Endothelial cell of umbilical vein (primary cell): ENCODE measurements around the gene HAUS7. TPM values are rescaled to one million over a fixed set of nuclear protein-coding genes. Genes with fewer than 3 reads are reported as not detected.

Experiments
- BruUV-seq: library from RNA; stranded (reverse); fragments of 400-500 nt; replicated peaks from 2 replicates; lab custom pipeline; 2021; lab: Mats Ljungman, UMichigan
- CTCF ChIA-PET: fragments of 300-600, 350-600 bp; sonication (Branson Sonifier 250); formaldehyde crosslinking; loops from one replicate; lab custom pipeline; 2021; ENCODE audit warnings: antibody characterized with exemption, inconsistent platforms; lab: Charles Lee
- POLR2A ChIA-PET: fragments of 300-600, 350-600 bp; sonication (Branson Sonifier 250); formaldehyde crosslinking; loops from one replicate; lab custom pipeline; 2021; ENCODE audit warnings: antibody characterized with exemption, inconsistent platforms; lab: Charles Lee
- DNase-seq: peaks from one replicate; pipeline ENCODE4 v3.0.0-alpha.2; 2011; ENCODE audit warnings: low read depth, low spot score
- FAIRE-seq: peaks from 2 replicates; lab custom pipeline; 2011; peaks lifted over from hg19 to GRCh38; lab: Jason Lieb, UNC
- H2AFZ ChIP-seq: 2 replicates; pipeline ENCODE4 v1.6.0; 2012; ENCODE audit warnings: low read depth, low read length, control low read depth, inconsistent platforms
- H3K27ac ChIP-seq: 2 replicates; pipeline ENCODE4 v1.5.1; 2011; ENCODE audit warnings: low read depth, mild to moderate bottlenecking, control low read depth, low read length, moderate library complexity; ENCODE audit not compliant: insufficient read depth
- H3K27me3 ChIP-seq, 2 experiments: 2 replicates each; pipeline versions ENCODE4 v1.6.0 to v1.6.1; 2011; ENCODE audit warnings: low read length in 2 of 2, mixed read lengths in 1 of 2; ENCODE audit not compliant: control insufficient read depth in 2 of 2, insufficient read depth in 2 of 2
- H3K36me3 ChIP-seq, 2 experiments: 2 replicates in 1 of 2; 3 replicates in 1 of 2; pipeline ENCODE4 v1.5.1; 2011; ENCODE audit warnings: low read length in 2 of 2, mild to moderate bottlenecking in 1 of 2, moderate library complexity in 1 of 2; ENCODE audit not compliant: control insufficient read depth in 2 of 2, insufficient read depth in 2 of 2; ENCODE audit errors: extremely low read depth in 1 of 2
- H3K4me1 ChIP-seq: 3 replicates; pipeline ENCODE4 v1.5.1; 2011; ENCODE audit warnings: mild to moderate bottlenecking, low read length; ENCODE audit not compliant: control insufficient read depth, insufficient read depth; ENCODE audit errors: extremely low read depth
- H3K4me2 ChIP-seq: 2 replicates; pipeline ENCODE4 v1.6.1; 2011; ENCODE audit warnings: low read length, control low read depth, mixed read lengths; ENCODE audit not compliant: insufficient read depth
- H3K4me3 ChIP-seq, 3 experiments: fragments of 200-600 bp in 1 of 3; sonication (generic), shearing (Covaris generic) in 1 of 3; replicated peaks in 1 of 3; 2 replicates each; pipeline ENCODE4 v1.5.1; 2011 to 2016; ENCODE audit warnings: control low read depth in 3 of 3, low read length in 3 of 3, mild to moderate bottlenecking in 2 of 3, inconsistent platforms in 1 of 3, low read depth in 1 of 3, moderate library complexity in 1 of 3; ENCODE audit not compliant: insufficient read depth in 1 of 3
- H3K79me2 ChIP-seq: 2 replicates; pipeline ENCODE4 v1.6.0; 2012; ENCODE audit warnings: low read length, inconsistent platforms; ENCODE audit not compliant: control insufficient read depth, insufficient read depth
- H3K9ac ChIP-seq: replicated peaks from 2 replicates; pipeline ENCODE3; 2011; ENCODE audit warnings: low read length, control low read depth; ENCODE audit not compliant: insufficient read depth; ENCODE audit errors: extremely low read depth
- H3K9me1 ChIP-seq: replicated peaks from 3 replicates; pipeline ENCODE4 v1.6.0; 2011; ENCODE audit warnings: mild to moderate bottlenecking, low read length; ENCODE audit not compliant: control insufficient read depth, insufficient read depth; ENCODE audit errors: extremely low read depth
- H3K9me3 ChIP-seq: replicated peaks from 2 replicates; pipeline ENCODE4 v1.5.1; 2012; ENCODE audit warnings: low read length, inconsistent platforms; ENCODE audit not compliant: control insufficient read depth, insufficient read depth
- H4K20me1 ChIP-seq: replicated peaks from 2 replicates; pipeline ENCODE3; 2011; ENCODE audit warnings: mild to moderate bottlenecking, low read length; ENCODE audit not compliant: control insufficient read depth, insufficient read depth; ENCODE audit errors: extremely low read depth
- FOS ChIP-seq: IDR thresholded peaks from 2 replicates; pipeline ENCODE4 v1.6.1; 2011; ENCODE audit warnings: mild to moderate bottlenecking, low read length, moderate library complexity, borderline replicate concordance; ENCODE audit not compliant: insufficient read depth
- POLR2A ChIP-seq: IDR thresholded peaks from 2 replicates; pipeline ENCODE4 v1.6.1; 2012; ENCODE audit warnings: low read depth, mild to moderate bottlenecking, control low read depth, low read length
- POLR2AphosphoS5 ChIP-seq: IDR thresholded peaks from 2 replicates; pipeline ENCODE4 v1.6.1; 2012; ENCODE audit warnings: low read depth, mild to moderate bottlenecking, control low read depth, low read length, moderate library complexity; ENCODE audit not compliant: insufficient read depth
- dilution Hi-C: fragments of 300-500 bp; cut with MboI; formaldehyde crosslinking; loops from one replicate; pipeline ENCODE4 v1.15.0; 2019; ENCODE audit warnings: low sequenced_read_pairs; ENCODE audit not compliant: extremely low pct_ligation_motif_present
- intact Hi-C: fragments of 100-400 bp; cut with micrococcal nuclease; formaldehyde crosslinking; loops from one replicate; pipeline ENCODE4 v1.10.0; 2022
- polyA plus RNA-seq, 4 experiments: library from polyadenylated mRNA; depleted of rRNA in 3 of 4; stranded (reverse) in 3 of 4; unstranded in 1 of 4; fragments of >200 nt; gene quantifications; 2 replicates each; pipeline versions ENCODE4 v1.2.1 to v1.2.3, GENCODE V29; 2011 to 2012; ENCODE audit warnings: missing spikeins in 1 of 4
- total RNA-seq: library from RNA; stranded (reverse); gene quantifications from 2 replicates; pipeline ENCODE4 v1.2.3, GENCODE V29; 2021
- TF ChIP-seq, protein P1 (sequence below), 2 donors: IDR thresholded peaks; 1 replicate in 1 of 2; 2 replicates in 1 of 2; pipeline ENCODE4 v1.5.1; 2011; ENCODE audit warnings: low read length in 2 of 2, mild to moderate bottlenecking in 2 of 2, moderate library complexity in 2 of 2, control low read depth in 1 of 2, inconsistent platforms in 1 of 2, low read depth in 1 of 2; ENCODE audit not compliant: insufficient read depth in 1 of 2; ENCODE audit errors: extremely low read depth in 1 of 2

Gene HAUS7
- total and polyA plus RNA-seq, 2 donors (not counting 3 experiments of a cell fraction or from before 2014, with no cell fraction given): 31.0 to 46.4 TPM

DNA sequence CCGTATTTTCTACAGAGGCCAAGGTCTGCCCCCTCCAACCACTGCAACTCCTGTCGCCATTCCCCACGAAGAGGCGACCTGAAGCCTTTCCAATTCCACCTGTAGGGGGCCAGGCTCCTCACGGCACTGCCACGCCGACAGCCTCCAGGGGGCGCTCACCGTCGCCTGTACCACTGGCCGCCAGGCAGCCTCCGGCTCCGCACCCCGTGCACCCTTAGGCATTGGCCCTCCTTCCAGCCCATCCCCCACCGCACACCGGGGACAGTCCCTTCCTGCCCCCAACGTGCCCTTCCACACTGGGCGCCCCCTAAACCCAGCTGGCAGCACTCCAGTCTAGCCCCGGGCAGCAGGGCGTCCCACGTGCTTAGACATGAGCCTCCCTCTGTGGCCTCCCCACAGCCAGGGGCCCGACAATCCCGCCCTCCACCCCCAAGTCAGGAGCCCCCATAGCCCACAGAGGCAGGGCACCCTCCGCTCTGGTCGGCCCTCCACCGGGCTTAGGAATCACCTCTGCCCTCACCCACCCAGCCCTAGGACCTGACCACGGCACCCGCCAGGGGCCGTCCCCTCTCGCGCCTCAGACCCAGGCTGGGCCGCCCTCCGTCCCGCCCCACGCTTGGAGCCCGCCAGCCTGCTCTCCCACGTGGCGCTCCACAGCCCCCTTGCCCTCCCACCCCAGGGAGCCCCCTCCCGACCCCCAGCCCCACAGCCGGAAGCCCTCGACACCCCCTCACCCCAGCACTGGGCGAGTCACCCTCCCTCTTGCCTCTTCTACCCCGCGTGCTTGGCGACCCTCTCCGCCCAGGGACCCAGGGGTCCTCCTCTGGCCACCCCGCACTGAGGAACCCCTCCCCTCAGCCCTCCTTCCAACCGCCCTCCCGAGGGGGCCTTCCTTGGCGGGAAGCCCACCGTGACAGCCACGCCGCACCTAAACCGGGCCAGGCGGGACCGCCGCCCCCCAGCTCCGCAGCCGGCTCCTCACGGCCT, 69.9 kb downstream of the HAUS7 start:
- no peaks in the 10 kb centered on the region for H3K9me1 ChIP-seq
- no peak overlapping the region for H3K4me3 ChIP-seq
- no peaks in the 10 kb centered on the region for H3K27me3 ChIP-seq
- TF ChIP-seq POLR2A: no peak
- TF ChIP-seq, protein P1, sequence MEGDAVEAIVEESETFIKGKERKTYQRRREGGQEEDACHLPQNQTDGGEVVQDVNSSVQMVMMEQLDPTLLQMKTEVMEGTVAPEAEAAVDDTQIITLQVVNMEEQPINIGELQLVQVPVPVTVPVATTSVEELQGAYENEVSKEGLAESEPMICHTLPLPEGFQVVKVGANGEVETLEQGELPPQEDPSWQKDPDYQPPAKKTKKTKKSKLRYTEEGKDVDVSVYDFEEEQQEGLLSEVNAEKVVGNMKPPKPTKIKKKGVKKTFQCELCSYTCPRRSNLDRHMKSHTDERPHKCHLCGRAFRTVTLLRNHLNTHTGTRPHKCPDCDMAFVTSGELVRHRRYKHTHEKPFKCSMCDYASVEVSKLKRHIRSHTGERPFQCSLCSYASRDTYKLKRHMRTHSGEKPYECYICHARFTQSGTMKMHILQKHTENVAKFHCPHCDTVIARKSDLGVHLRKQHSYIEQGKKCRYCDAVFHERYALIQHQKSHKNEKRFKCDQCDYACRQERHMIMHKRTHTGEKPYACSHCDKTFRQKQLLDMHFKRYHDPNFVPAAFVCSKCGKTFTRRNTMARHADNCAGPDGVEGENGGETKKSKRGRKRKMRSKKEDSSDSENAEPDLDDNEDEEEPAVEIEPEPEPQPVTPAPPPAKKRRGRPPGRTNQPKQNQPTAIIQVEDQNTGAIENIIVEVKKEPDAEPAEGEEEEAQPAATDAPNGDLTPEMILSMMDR (IDR thresholded peaks at IDR 0.05; ENCODE audit: extremely low read depth in 1 of 2, insufficient read depth in 1 of 2, low read depth in 1 of 2, low read length in 2 of 2): peak; percentile 79 to 84
- TF ChIP-seq POLR2AphosphoS5: no peak
- TF ChIP-seq FOS: no peak
- intact Hi-C loops: no loop called here
- no peak overlapping the region for H3K4me2 ChIP-seq
- POLR2A ChIA-PET: no interaction called here
- FAIRE-seq (no peak), DNase-seq (peak; percentile 7)
- dilution Hi-C loops: no loop called here
- H4K20me1 ChIP-seq: no peaks in the 10 kb centered on the region
- H3K36me3 ChIP-seq: no peaks in the 10 kb centered on the region
- H3K4me1 ChIP-seq: no peaks in the 10 kb centered on the region
- H2AFZ ChIP-seq: no peak overlapping the region
- H3K9ac ChIP-seq: no peak overlapping the region
- no peak overlapping the region for H3K27ac ChIP-seq
- CTCF ChIA-PET: no interaction called here
- no peaks in the 10 kb centered on the region for H3K79me2 ChIP-seq
- BruUV-seq: no TSS peak
- H3K9me3 ChIP-seq: no peaks in the 10 kb centered on the region
